ENCODE data around the gene B4GAT1.
"Not testable (repeated sequence)": the region's sequence is repeated elsewhere in the genome, so short reads cannot be mapped to it uniquely, and the experiment has no call there.

B4GAT1 gene

DNA sequence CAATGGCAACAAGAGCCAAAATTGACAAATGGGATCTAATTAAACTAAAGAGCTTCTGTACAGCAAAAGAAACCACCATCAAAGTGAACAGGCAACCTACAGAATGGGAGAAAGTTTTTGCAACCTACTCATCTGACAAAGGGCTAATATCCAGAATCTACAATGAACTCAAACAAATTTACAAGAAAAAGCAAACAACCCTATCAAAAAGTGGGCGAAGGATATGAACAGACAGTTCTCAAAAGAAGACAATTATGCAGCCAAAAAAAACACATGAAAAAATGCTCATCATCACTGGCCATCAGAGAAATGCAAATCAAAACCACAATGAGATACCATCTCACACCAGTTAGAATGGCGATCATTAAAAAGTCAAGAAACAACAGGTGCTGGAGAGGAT, 27.1 kb downstream of the B4GAT1 start:
- DNase-seq: not testable (repeated sequence)

DNA sequence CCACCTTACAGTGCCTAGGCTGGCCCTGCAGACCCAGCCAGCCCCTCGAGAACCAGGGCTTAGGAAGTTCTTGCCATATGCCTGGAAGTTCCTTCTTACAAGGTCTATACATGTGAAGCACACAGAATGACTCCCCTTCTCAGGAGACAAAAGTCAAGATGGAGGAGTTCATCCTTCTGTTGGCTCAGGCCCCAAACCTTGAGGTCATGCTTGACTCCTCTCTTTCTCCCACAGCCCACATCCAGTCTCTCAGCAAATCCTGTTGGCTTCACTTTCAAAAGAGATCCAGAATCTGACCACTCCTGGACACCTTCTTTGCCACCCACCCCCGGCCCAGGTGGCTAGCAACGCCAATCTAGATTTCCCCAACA, 28.8 kb downstream of the B4GAT1 start:
- no peak for DNase-seq

DNA sequence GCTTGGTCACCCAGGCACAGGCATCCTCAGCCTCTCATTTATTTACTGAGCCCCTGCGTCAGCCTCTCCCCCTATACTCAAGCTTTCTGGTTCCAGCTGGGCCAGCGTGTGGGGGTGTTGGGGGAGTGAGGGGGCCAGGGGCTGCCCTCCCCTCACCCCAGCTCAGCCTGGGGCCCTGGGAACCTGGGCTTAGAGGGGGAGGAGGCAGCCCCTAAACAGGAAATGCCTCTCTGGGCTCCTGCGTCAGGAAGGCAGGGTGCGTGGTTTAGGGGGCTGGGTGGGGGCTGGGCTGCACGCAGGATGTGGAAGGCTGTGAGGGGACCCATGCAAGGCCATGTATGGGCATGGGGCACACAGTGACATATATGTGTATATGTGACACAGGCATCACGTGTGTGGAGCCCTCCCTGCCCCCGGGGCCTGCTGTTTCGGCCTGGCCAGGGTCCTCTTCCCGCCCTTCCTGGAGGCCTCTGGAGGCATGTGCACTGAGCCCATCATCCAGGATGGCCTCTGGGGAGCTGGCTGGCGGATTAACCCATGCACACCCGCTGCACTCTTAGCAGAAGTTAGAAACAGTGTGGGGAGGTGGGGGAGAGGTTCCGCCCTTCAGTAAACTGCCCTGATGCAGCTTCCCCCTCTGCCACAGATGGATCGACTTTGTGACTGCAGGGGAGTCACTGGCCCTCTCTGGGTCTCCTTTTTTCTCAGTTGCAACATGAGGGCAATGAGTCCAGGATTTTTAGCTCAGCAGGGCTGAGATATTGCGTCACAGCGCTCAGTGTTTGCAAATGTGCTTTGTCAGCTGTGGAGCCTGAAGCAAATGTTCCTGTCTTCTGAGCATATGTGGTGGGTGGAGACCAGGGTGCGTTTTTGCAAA, 29.5 kb downstream of the B4GAT1 start:
- DNase-seq: peak; percentile 69

DNA sequence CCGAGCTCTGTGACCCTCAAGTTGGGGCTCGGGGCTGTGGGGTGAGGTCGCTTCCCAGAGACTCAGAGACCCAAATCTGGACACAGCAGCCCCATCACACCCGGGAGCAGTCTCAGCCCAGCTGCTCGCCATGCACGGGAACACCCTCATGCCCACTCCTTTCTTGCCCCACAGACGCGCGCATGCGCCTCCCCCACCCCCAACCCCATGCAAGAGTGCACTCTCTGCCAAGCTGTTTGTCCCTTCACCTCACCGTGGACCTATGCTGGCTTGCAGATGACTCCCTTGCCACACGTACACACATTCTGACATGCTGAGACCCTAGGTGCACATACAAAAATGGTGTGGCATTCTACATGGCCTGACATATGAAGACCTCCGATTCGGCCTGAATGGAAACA, 30.1 kb downstream of the B4GAT1 start:
- peak; percentile 44 for DNase-seq

DNA sequence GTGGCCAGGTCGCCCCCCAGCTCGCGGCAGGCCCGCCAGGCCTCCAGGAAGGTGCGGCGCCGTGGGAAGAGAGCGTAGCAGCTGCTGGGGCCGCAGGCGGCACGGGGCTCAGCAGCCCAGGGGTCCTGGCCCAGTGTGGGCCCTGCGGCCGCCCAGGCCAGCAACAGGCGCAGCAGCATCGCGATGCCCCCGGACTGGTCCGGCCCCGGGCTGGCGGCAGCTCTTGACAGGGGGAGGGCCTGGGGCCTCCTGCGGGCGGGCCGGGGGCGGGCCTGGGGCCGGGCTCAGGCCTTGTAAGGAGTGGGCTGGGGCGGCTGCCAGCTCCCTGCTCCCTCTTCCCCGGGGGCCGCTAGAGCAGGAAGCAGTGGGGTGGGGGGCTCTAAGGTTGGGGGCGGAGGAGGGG, 30.6 kb downstream of the B4GAT1 start, which contains the start of gene CD248:
Gene CD248 (minus strand): TSS at position 196 of the 403 bp plus-strand sequence. CDS start 17 bp downstream, at position 179.
- no peak for DNase-seq

DNA sequence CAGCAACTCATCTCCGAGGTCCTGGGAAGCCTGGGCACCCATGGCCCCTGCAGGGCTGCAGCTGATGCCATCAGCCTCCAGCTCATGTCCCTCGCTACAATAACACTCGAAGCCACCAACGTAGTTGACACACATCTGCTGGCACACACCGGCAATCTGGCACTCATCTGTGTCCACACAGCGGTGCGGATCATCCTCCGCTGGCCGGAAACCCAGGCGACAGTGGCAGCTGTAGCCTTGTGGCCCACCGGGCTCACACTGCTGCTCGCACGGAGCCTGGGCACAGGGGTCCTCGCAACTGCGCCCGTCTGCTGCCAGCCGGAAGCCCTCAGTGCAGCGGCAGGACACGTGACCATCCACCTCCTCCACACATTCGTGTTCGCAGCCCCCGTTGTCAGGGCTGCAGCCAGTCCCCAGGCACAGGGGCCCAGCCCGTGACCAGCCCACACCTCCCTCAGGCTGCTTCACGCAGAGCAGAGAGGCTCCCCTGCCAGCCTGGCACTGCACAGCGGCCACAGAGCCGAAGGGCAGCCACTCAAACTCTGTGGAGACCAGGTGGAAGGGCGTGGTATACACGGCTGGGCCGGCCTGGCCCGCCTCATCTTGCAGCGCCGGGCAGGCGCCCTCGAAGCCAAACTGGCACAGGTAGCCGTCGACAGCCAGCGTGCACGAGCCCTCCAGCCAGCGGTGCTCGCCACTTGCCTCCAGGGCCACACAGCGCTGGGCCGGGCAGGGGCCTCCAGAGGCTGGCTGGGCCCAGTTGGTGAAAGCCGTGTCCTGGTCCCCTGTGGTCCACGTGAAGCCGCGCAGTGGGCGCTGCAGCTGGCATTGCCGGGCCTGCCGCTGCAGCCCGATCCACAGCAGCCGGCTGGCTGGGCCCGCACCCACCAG, 31.3 kb downstream of the B4GAT1 start:
- DNase-seq: no peak

DNA sequence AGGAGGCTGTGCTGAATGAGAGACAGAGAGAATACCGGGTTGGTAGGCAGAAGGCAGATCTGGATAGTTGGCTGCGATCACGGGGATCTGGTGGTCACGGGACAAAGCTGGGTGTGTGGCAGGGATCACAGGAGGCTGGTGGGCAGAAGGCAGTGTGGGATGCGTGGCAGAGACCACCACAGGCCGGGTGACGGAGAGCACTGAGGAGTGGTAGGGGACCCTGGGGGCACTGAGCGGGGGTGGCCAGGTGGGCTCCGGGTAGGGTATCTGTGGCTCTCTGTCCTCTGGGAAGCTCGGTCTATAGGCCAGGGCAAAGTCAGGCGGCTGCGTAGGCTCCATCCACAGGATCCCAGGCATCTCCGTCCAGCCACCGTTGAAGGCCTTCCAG, 31.9 kb downstream of the B4GAT1 start:
- DNase-seq: no peak

DNA sequence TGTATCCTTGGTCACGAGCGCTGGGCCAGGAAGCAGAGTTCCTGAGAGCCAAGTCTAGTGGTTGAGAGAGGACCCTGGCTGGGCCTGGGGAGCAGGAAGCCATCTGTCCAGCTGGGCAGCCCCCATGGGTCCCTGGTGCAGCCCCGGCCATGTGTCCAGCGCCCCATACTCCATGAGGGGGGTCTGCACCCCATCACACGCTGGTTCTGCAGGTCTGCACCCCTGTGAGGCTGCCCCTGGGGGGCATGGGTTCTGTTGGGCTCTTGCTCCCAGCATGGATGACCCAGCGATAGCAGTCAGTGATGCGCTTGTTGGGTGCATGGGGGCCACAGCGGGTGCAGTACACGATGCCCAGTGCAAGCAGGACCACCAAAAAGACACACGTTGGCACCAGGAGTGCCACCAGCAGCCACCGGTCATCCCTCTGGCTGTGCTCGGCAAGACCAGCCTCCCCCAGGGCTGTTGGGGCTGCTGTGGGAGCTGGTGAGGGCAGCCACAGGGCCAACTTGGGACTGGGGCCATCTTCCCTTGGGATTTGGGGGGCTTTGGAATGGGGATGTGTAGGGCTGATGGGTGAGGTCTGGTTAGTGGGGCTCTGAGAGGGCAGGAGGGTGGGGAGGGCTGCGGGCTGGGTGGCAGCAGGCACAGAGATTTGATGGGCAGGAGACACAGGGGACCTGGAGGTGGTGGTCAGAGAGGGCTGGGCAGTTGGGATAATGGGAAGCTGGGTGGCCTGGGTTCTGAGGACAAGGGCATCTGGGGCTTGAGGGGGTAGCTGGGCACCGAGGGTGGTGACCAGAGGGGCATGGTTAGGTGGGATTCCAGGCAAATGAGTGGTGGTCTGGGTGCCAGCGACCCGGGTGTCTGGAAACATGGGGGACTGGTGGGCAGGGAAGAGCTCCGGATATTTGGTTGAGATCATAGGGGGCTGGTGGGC, 32.6 kb downstream of the B4GAT1 start:
- DNase-seq: no peak

DNA sequence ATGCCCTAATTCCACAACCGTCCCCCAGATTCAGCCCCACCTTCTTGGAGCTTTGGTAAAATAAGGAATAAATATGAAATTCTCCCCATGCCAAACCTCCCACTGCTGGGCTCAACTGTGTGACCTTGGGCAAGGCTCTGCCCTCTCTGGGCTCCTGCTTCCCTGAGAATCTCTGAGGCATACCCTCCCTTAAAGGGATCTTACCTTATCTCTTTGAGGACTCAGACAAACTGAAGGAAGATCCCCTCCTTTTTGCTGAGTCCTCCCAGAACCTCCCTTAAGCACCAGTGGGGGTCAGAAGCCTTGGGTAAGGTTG, 33.3 kb downstream of the B4GAT1 start:
- DNase-seq: no peak

DNA sequence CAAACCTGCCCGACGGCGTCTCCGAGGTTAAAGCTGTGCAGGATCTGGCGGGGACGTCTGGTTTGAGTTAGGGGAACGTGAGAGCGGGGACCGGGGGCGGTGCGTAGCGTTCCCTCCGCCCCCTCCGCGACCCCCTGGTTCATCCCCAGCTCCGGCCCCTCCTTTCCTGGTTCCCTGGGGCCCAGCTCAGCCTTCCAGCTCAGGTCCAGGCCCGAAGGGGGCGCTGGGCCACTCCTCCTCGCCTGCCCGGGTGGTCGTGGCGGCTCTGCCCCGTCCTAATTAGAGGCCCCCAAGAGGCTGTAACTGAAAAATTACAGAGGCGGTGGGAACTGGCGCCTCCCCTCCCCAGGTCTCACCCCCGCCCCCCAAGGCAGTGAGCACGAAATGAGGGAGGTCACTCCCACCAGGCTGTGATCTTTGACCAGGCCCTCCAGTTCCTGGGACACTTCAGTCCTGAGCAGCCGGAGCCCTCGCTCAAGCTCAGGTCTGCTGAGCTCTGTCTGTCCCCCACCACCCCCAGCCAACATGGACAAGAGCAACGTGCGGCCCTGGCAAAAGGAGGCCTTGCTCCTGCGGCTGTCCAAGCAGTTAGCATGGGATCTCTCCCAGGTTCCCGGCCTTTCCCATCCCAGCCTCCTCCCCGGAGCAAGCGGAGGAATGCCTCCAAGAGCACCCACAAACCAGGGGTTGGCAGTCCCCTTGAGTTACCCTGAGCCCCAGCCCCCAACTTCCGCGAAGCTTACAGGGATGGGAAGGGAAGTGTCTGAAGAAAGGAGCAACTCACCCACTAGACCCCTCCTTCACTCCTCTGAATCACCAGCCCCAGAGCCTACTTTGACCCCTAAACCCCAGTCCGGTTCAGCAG, 33.9 kb downstream of the B4GAT1 start:
- DNase-seq: no peak

DNA sequence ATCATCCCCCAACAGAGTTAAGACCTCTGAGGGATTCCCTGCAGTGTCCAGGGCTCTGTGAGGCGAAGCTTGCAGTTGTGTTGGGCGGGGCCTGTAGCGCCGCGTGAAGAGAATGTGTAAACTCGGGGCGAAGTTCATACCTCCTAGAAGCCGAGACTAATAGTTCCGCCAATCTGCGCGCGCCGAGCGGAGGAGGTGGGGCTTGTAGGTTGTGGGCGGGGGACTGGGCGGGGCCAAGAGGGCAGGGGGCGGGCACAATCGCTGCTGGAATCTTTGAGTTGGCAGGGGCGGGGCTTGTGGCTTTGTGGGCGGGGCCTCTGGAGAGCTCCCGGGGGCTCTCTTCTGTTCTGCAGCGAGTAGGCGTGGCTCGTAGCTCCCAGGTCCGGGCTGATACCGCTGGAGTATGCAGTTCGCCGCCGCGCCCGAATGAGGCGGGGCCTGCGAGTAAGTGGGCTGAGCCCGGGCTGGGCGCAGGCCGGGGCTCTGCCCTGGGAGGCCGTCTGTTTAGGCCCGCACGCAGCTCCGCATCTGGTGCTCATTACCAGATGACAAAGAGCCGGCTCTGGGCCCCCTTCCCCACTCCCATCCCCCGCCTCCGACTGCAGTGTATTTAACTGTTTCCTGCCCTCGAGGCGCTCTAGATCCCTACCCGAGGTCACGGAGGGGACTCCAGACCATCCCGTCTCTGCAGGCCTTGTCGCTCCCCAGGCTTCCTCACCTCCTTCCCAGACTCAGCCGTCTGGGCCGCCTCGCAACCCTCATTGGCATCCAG, 34.7 kb downstream of the B4GAT1 start:
- peak; percentile 99 for DNase-seq

DNA sequence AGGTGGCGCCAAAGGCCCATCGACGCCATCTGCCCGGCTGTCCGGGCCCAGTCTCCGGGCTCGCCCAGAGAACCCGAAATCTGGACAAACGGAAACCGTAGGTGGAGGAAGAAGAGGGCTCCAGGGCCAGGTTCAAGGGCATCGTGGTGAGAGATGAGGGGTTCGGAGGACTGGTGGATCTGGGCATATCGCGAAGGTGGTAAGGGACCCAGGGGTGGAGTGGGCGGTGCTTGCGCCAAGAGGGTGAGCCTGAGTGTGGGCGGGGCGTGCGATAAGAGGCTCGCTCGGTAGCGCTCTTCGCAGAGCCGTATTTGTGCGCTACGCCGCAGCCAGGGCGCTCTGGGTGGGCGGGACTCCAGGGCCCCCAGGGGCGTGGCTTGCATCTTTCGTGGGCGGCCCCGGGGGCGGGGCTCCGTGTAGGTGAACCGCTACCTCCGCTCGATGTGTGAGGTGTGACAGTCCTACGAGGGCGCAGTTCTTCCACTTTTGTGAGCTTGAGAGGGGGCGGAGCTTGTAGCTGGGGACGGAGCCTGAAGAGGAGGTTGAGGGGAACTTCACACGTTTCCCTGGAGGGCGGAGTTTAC, 35.4 kb downstream of the B4GAT1 start:
- DNase-seq: peak; percentile 99

DNA sequence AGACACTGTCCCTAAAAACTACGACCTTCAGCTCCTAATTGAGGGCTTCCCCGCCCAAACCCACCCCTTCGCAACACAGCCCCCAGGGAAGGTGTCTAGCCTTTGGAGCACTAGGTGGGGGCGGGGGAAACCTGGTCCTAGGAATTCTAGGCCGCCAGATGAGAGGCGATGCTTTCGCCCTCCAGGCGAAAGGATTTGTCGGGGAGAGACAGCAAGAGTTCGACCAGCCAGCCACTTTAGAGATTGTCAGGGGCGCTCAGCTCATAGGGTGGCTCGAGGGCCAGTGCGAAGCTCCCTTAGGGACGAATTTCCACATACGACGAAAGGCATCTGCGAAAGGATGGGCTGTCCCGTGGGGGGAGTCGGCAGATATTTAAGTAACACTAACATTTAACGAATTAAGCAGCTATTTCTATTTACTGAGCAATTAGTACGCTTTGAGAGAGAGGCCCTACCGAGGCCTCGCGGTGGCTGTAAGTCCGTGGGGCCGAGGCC, 35.9 kb downstream of the B4GAT1 start:
- no peak for DNase-seq

DNA sequence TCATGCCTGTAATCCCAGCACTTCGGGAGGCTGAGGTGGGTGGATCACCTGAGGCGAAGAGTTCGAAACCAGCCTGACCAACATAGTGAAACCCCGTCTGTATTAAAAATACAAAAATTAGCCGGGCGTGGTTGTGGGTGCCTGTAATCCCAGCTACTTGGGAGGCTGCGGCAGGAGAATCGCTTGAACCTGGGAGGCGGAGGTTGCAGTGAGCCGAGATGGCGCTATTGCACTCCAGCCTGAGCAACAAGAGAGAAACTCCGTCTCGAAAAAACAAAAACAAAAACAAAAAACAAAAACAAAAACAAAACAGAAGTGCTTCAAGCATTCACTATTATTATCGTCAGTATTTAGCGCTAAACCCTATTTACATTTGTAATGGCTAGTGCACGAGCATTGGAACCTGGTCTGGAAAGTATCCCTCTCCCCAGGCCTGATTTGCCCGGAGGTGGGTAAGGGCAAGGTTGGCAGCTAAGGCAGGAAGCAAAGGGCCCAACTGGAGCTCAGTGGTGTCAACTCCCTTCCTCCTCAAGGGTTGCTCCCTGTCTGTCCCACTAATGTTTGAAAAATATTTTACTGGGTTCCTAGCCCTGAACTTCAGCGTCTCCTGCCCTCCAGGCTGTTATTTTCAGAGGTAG, 36.5 kb downstream of the B4GAT1 start:
- DNase-seq: not testable (repeated sequence)

DNA sequence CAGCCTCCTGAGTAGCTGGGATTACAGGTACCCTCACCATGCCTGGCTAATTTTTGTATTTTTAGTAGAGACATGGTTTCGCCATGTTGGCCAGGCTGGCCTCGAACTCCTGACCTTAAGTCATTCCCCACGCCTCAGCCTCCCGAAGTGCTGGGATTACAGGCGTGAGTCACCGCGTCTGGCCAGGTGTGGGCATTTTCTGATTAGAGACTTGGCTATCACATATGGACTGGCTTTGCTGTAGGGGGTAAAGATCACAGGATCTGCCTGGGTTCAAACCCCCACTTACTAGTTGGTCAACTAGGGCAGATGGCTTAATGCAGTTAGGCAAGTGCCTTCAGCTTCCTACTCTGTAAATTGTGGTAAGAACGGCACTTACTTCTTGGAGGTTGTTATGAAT, 37.1 kb downstream of the B4GAT1 start:
- no peak for DNase-seq

DNA sequence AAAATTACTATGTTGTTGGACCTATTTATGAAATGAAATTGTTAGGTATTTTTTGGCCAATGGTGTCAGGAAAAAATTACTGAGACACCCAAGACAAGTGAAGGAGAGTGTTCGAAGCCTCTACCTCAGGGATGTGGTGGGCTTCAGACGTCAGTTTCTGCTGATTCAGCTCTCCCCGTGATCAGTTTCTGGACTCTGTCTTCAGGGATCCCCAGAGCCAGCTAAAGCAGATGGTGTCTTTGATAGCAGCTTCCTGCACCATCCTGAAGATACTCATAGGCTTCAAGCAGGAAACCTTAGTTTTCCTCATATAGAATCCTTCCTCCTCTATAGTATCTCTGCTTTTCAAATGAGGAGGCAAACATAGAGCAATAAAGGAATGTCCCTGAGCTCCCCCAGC, 38.0 kb downstream of the B4GAT1 start:
- DNase-seq: no peak

DNA sequence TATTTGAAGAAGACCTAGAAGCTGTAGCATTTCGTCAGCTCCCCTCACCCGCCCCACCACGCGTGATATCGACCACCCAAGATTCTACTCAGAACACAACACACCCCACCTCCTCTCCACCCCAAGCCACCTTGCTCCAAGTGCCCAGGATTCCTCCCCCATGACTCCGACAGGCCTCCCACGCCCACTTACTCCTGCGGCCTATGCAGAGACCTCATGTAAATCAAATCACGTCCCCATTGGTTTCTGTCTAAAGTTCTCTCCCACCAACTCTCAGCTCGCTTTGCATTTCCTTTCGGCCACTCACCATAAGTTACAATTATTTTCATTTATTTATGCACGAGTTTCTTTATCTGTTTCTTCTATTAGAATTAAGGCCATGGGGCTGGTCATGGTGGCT, 44.8 kb downstream of the B4GAT1 start:
- DNase-seq: no peak

DNA sequence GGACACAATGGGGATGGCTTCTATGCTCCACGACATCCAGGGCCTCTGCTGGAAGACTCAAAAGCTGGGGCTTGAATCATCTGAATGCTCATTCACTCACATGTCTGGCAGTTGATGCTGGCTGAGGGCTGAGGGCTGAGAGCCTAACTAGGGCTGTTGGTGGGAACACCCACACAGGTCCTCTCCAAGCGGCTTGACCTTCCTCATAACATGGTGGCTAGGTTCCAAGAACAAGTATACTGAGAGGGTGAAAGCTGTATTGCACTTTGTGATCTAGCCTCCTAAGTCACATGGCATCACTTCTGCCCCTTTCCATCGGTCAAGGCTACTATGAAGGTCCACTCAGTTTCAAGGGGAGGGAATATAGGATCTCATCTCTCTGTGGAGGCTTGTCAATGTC, 48.2 kb downstream of the B4GAT1 start:
- no peak for DNase-seq

DNA sequence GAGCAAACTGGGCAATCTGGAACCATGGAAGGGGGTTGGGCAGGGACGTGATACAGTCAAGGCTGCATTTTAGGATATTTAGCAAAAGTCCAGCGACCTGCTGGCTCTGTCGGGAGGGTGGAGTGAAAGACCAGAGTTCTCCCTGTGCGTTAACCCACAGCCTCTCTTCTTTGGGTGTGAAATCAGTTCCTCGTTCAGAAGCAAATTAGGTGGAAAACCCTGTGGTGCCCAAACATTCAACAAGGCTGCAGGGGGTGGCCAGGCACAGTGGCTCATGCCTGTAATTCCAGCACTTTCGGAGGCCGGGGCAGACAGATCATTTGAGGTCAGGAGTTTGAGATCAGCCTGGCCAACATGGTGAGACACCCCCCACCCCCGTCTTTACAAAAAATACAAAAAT, 49.8 kb downstream of the B4GAT1 start:
- no peak for DNase-seq

Data from CD4-positive, alpha-beta T cell treated with Interleukin-12 subunit alpha and Interleukin-12 subunit beta, for 1 hour (primary cell).